Muscle layer of colon (tissue), 2 donors: ENCODE measurements around the gene VPS29.
"Not testable (repeated sequence)": the region's sequence is repeated elsewhere in the genome, so short reads cannot be mapped to it uniquely, and the experiment has no call there.

Experiments used
- H3K27ac ChIP-seq: one replicate; pipeline ENCODE4 v1.7.0; 2013; ENCODE audit warnings: low read depth, mild to moderate bottlenecking, low read length, moderate library complexity
- H3K27me3 ChIP-seq, 2 donors: one replicate each; pipeline ENCODE4 v1.7.0; 2013; ENCODE audit warnings: low read length in 2 of 2, mild to moderate bottlenecking in 2 of 2; ENCODE audit not compliant: insufficient read depth in 2 of 2, control insufficient read depth in 1 of 2
- H3K36me3 ChIP-seq: one replicate; pipeline ENCODE4 v1.7.0; 2013; ENCODE audit warnings: mild to moderate bottlenecking, low read length; ENCODE audit not compliant: insufficient read depth
- H3K4me1 ChIP-seq: one replicate; pipeline ENCODE4 v1.7.0; 2013; ENCODE audit warnings: mild to moderate bottlenecking, low read length; ENCODE audit not compliant: insufficient read depth
- H3K4me3 ChIP-seq, 2 donors: one replicate each; pipeline ENCODE4 v1.7.0; 2013; ENCODE audit warnings: low read length in 2 of 2, low read depth in 1 of 2, mild to moderate bottlenecking in 1 of 2, moderate library complexity in 1 of 2
- H3K9ac ChIP-seq: one replicate; pipeline ENCODE4 v1.7.0; 2013; ENCODE audit warnings: low read length
- H3K9me3 ChIP-seq: one replicate; pipeline ENCODE4 v1.7.0; 2013; ENCODE audit warnings: mild to moderate bottlenecking, low read length
- donor health status: abdominal sarcoma.
- donor health status: Adenocarcinoma of cecum.

The VPS29 gene

GRCh38 chr12:110467847-110468213 lies 34.1 kb downstream of the VPS29 start:
- H3K4me3 ChIP-seq: peak overlapping the region; percentile 81 to 82

GRCh38 chr12:110466791-110467190 lies 35.1 kb downstream of the VPS29 start:
- Histone ChIP-seq H3K27me3 (no peaks in the 10 kb centered on the region), H3K27ac (no peak overlapping the region), H3K9me3 (no peaks in the 10 kb centered on the region), H3K36me3 (peaks cover 7% of the 10 kb centered on the region), H3K4me1 (peaks cover 21% of the 10 kb centered on the region), H3K4me3 (peak overlapping the region in 1 of 2 donors; percentile 82), H3K9ac (peak overlapping the region; percentile 39)

More at GRCh38 chr12:110467847-110468213, 34.1 kb downstream of the VPS29 start:
- Histone ChIP-seq H3K4me1 (peaks cover 21% of the 10 kb centered on the region), H3K27me3 (no peaks in the 10 kb centered on the region), H3K27ac (peak overlapping the region; percentile 78), H3K9me3 (no peaks in the 10 kb centered on the region), H3K36me3 (peaks cover 7% of the 10 kb centered on the region), H3K9ac (peak overlapping the region; percentile 94)

GRCh38 chr12:110465765-110466164 lies 36.1 kb downstream of the VPS29 start:
- not testable (repeated sequence) for H3K4me3 ChIP-seq, H3K9ac ChIP-seq, H3K27ac ChIP-seq, H3K27me3 ChIP-seq, H3K36me3 ChIP-seq, H3K9me3 ChIP-seq
- H3K4me1 ChIP-seq: peaks cover 21% of the 10 kb centered on the region

GRCh38 chr12:110465024-110465423 lies 36.9 kb downstream of the VPS29 start:
- no peak overlapping the region for H3K9ac ChIP-seq
- H3K36me3 ChIP-seq: peaks cover 7% of the 10 kb centered on the region
- H3K4me3 ChIP-seq: no peak overlapping the region
- H3K9me3 ChIP-seq: no peaks in the 10 kb centered on the region
- no peaks in the 10 kb centered on the region for H3K27me3 ChIP-seq
- H3K27ac ChIP-seq: no peak overlapping the region
- H3K4me1 ChIP-seq: peaks cover 21% of the 10 kb centered on the region

DNA sequence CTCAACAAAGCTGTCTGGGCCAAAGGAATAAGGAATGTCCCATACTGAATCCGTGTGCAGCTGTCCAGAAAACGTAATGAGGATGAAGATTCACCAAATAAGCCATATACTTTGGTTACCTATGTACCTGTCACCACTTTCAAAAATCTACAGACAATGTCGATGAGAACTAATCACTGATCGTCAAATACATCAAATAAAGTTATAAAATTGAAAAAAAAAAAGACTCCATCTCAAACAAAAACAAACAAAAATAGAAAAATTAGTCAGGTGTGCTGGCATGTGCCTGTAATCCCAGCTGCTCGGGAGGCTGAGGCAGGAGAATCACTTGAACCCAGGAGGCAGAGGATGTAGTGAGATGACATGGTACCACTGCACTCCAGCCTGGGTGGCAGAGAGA lies 40.7 kb downstream of the VPS29 start:
- H3K9me3 ChIP-seq, H3K27me3 ChIP-seq, H3K9ac ChIP-seq, H3K4me3 ChIP-seq, H3K27ac ChIP-seq, H3K4me1 ChIP-seq: not testable (repeated sequence)
- peaks cover 16% of the 10 kb centered on the region for H3K36me3 ChIP-seq

DNA sequence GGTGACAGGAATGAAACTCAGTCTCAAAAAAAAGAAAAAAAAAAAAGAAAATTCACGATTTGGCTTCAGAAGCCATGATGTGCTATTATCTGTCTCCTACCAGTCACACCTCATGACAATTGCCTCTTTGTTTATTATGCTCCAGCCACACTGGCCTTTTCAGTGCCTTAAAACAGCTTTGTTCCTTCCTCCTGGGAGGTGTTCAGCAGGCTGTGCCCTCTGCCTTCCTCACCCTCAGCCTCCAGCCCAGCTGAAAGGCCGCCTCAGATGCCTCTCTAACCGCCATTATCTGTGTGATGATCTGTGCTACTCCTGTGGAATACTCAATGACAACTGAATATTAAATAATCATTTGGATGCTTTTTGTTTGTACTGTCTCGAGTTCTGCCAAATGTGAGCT lies 43.2 kb downstream of the VPS29 start:
- H3K4me3 ChIP-seq: no peak overlapping the region
- H3K4me1 ChIP-seq: no peaks in the 10 kb centered on the region
- H3K36me3 ChIP-seq: peaks cover 17% of the 10 kb centered on the region
- H3K9ac ChIP-seq: no peak overlapping the region
- no peaks in the 10 kb centered on the region for H3K9me3 ChIP-seq
- H3K27me3 ChIP-seq: no peaks in the 10 kb centered on the region
- H3K27ac ChIP-seq: no peak overlapping the region

DNA sequence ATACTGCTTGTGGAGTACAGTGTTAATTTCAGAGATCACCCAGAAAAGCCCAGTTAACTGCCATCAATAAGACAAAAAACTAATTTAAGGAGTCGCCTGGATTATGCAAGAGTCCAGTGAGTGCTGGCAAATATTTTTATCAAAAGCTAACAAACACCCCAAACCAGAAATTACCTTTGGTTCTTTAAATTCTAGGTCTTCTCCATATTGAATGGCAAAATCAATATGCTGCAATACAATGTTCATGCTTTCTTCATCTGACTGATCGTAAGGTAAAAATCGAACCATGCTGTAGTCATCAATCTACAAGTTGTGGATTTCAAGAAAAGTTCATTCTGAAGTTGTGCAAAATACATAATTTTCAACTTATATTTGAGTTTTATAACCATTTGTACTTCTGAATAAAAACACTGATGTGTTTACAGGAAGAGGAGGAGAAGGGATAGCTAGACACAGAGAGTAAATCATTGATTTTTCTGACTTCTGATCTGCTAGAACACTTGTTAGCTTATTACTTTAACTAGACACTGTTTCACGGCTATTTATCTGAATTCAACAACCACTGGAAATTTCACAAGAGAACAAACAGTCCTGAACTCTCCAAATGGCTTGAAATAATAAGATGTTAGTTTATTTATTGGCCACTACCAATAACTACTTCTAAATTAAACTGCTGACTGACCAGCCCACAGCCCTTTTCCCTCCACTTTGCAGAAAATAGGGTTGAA lies 48.2 kb downstream of the VPS29 start:
- Histone ChIP-seq H3K4me3 (no peak overlapping the region), H3K27me3 (no peaks in the 10 kb centered on the region), H3K9me3 (no peaks in the 10 kb centered on the region), H3K9ac (no peak overlapping the region), H3K36me3 (peaks cover 23% of the 10 kb centered on the region), H3K27ac (no peak overlapping the region), H3K4me1 (peaks cover 2% of the 10 kb centered on the region)

DNA sequence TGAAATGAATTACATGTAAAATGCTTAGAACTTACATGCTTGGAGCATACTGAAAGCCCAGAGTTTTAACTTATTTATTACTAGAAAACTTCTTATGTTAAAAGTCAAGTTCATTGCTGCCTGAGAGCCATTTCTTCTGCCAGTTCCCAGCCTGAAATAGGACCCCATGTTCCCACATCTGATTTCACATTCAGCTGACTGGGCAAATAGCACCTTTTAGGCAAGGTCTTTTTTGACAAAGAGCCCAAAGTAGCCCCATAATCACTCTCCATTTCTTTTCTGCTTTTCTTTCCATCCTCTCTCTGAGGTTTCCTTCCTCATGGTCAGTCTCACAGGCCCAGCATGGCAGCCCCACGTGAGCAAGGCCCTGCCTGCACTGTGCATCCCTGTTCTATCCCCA lies 50.6 kb downstream of the VPS29 start:
- H3K27ac ChIP-seq: peak overlapping the region; percentile 17
- H3K36me3 ChIP-seq: peaks cover 16% of the 10 kb centered on the region
- H3K9me3 ChIP-seq: no peaks in the 10 kb centered on the region
- no peak overlapping the region for H3K9ac ChIP-seq
- H3K27me3 ChIP-seq: no peaks in the 10 kb centered on the region
- no peak overlapping the region for H3K4me3 ChIP-seq
- H3K4me1 ChIP-seq: peaks cover 15% of the 10 kb centered on the region

DNA sequence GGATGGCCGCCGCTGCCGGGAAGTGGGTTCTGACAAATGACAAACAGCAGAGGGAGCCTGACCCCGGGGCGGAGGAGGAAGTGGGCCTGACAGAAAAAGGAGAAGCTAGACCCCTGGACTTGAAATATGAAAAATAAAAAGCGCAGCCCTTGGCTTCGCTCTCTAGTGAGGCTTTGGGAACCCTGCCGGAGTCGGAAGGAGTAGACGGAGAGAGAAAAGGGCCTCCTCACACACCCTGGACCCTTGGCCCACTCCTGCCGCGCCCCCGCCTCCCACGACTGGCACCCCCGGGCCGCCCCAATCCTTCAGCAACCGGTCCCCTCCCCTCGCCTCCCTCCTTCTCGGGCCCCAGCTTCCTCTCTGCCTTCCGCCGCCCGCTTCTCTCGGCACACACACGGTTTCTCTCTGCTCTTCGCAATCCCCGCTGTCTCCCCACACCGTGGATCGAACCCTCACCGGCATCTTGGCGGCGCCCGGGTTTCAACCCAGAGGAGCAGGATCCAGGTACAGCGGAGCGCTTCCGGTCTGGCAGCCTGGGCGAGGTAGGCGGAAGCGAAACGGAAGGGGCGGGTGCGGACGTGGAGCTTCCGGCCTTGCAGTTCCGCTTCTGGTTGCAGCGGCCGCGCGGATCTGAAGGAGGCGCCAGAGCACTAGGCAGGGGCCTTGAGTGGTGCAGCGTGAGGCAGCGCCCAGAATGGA lies 52.0 kb downstream of the VPS29 start, which contains the start of gene ARPC3:
TSS of gene ARPC3 (minus strand) at position 539 of the 699 bp plus-strand sequence. CDS start at position 462, 77 bp downstream.
- H3K9ac ChIP-seq: peak within 1 kb of the TSS; percentile 94
- no peaks in the 10 kb centered on the region for H3K9me3 ChIP-seq
- no peaks in the 10 kb centered on the region for H3K27me3 ChIP-seq
- peak within 1 kb of the TSS; percentile 97 for H3K27ac ChIP-seq
- H3K36me3 ChIP-seq: peaks cover 21% of the 10 kb centered on the region
- peak within 1 kb of the TSS; percentile 76 to 88 for H3K4me3 ChIP-seq
- peaks cover 15% of the 10 kb centered on the region for H3K4me1 ChIP-seq

DNA sequence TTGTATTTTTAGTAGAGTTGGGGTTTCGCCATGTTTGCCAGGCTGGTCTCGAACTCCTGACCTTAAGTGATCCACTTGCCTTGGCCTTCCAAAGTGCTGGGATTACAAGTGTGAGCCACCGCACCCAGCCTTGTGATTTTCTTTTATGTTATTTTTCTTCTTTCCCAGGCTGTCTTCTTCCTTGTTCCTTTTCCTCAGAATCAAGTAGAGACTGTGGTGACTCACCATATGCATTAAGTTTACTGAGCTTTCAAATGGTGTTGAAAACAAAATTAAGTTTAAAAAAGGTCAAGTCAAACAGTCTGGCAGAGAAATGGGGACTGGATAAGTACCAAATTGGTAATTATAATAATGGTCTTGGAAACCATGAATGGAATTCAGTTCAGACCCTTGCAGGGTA lies 57.5 kb downstream of the VPS29 start:
- Histone ChIP-seq H3K4me1 (peaks cover 15% of the 10 kb centered on the region), H3K4me3 (no peak overlapping the region), H3K36me3 (peaks cover 32% of the 10 kb centered on the region), H3K9ac (no peak overlapping the region), H3K9me3 (no peaks in the 10 kb centered on the region), H3K27ac (no peak overlapping the region), H3K27me3 (no peaks in the 10 kb centered on the region)
